ENCODE measurements around the gene EMILIN3.

Gene EMILIN3

DNA sequence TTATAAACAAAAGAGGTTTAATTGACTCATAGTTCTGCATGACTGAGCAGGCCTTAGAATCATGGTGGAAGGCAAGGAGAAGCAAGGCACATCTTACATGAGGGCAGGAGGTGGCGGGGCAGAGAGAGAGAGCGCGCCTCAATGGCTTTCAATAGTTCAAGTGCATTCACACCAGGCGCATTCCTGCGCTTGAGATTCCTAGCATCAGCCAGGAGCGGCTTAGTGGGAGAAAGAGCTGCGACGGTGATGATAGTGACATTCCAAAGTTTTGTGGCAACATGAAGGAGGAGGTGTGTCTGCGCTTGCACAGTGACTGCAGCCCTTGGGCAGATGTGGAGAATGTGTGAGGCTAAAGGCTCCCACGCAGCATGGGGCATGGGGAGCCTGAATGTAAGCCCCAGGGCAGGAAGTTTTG is 25.0 kb upstream of the EMILIN3 start:
- no peak for DNase-seq

DNA sequence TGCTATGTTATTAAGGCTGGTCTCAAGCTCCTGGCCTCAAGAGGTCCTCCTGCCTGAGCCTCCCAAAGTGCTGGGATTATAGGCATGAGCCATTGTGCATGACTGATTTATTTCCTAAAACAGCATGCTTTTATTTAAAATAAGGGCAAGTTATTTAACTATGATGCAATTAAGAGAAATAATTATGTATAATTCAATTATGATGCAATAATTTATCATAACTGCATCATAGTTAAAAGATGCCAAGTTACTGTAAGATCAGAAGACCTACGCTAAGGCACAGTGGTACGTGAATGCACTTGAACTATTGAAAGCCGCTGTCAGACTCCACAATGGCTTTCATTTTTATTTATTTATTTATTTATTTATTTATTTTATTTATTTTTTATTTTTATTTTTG is 24.3 kb upstream of the EMILIN3 start:
- DNase-seq, result no peak

DNA sequence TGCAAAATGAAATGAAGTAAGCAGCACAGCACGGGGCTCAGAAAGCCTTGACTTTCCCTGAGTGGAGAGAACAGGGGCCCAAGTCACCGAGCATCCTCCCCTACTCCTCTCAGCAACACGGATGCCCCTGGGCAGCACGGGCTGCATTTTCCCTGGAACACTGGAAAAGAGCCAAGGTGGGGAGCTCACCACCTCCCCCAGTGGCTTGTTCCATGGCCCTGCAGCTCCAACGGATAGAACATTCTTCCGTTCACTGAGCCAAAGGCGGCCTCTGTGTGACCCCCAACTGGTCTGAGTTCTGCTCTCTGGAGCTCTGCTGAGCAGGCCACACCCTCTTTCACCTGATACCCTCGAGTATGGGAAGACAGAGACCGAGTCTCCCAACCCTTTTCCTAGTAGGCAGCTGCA is 20.8 kb upstream of the EMILIN3 start:
- no peak for DNase-seq

DNA sequence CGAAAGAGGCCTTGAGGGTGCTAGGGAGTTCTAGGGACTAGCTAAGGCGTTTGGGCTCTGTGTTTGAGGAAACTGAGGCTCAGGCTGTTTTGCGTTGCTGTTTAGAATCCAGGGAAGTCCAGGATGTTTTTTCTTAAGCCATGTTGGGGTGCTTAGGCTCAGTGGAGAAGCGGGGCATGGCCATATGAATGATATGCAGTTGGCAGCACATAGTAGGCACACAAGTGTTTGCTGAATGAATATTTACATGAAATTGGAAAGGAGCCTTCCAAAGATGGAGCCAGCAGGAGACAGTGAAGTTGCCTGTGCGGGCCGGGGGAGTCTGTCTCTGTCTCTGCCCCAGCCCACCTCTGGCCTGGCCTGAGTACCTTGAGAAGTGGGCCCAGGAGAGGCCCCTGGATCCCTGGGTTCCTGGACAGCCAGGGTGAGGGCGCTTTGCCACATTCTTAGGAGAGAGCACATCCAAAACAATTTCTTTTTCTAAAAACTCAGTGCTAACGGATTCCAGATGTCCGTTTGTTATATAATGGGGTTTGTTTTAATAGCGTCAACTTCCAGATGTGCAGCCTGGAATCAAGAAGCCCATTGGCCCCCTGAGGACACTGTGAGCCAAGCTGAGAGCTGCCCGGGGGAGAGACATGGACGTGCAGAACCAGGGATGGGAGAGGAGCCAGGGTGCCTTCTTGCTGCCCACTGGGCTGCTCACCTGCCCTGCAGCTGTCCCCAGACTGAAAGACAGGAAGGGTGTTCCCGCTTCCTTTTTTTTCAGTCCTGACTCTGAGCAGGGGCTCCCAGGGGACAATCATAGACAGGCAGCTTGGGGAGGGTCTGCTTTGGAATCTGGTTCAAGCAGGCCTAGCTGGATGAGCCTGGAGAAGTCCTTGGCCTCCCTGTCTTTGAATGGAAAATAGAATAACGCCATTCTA is 20.1 kb upstream of the EMILIN3 start:
- no peak for DNase-seq

DNA sequence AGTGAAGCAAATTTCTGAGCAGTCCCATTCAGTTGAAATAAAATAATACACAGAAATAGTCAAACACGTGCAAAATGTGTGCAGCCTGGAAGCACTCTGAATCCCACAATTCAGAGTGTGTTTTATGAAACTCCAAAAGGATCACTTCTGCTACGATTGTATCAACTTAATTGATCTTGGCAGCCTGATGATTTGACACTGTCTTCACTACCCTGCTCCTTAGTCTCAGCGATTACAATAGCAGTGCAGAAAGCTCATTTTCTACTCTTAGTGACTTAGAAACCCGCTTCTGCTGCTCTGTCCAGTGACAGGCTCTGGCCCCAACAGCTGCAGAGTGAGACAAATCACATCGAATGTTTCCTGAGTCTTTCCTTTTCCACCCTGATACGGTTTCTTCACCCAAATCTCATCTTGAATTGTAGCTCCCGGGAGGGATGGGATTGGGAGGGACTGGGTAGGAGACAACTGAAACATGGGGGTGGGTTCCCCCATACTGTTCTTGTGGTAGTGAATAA is 16.2 kb upstream of the EMILIN3 start:
- no peak for DNase-seq

DNA sequence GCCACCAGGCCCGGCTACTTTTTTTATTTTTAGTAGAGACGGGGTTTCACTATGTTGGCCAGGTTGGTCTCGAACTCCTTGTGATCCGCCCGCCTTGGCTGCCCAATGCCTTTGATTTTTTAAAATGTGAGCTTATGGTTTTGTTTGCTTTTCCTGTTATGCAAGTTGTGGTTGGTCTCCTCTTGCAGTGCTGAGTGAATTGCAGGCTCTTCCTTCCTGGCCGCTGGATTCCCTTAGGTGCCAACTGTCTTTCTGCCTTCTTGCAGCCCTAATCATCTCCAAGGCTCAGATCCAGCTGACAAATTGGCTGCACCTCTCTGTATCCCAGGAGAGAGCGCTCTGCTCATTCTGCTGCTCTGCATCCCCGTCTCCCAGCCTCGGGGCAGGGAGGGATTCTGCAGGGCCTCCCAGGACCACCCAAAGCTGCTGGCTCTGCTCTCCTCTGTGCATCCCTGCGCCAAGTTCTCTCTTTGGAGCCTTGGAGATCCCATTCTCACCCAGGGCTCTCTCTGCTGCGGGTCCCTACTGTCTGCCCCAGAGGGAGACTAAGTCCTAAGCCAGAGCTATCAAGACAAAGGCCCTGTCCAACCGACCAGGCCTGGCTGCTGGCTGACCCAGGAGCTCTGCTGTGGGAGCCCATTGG is 14.1 kb upstream of the EMILIN3 start:
- no peak for DNase-seq

DNA sequence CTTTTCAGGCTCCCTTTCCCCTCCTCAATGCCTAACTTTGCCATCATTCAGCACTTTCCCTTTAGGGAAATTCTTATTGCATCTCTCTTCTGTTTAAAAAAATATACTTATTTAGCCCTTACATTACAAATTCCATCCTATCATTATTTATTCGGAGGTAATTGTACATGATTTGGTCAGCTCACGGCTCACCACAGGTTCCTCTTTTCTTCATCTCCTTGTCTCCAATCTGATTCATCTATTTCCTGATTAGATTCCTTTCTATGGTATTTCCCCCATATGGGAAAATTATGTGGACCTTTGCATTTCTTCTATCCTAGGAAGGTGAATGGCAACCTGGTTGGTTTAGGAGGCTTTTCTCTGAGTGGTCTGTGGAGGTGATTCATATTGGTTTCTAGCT is 12.9 kb upstream of the EMILIN3 start:
- DNase-seq, result no peak

DNA sequence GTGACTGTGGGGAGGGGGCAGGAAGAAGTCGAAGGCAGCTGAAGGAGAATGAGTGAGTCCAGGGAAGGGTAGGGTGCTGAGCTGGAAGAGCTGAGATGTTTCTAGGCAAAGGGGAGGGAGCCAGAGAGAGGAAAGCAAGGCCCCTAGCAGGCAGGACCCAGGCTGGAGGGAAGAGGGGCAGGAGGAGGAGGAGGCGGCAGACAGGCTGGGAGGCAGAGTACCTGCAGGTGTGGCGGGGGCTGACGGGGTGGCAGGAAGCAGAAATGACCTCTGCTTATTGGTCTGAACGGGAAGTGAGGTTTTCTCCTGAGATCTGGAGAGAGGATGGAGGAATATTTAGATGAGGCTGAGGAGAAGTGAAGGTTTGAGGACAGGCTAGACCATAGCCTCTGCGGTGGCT is 10.7 kb upstream of the EMILIN3 start:
- DNase-seq, result no peak

DNA sequence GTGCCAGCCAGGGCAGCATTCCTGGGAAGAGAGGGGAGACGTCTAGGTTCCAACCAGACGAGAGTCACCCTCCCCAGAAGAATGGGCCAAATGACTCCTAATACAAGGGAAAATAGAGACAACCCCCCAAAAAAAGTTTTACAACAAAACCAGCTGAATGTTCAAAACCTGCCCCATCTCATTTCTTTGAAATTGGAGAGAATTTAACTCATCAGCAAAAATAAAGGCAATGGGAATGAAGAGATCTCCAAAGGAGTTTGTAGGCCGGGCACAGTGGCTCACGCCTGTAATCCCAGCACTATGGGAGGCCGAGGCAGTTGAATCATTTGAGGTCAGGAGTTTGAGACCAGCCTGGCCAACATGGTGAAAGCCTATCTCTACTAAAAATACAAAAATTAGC is 9.7 kb upstream of the EMILIN3 start:
- DNase-seq, result no peak

DNA sequence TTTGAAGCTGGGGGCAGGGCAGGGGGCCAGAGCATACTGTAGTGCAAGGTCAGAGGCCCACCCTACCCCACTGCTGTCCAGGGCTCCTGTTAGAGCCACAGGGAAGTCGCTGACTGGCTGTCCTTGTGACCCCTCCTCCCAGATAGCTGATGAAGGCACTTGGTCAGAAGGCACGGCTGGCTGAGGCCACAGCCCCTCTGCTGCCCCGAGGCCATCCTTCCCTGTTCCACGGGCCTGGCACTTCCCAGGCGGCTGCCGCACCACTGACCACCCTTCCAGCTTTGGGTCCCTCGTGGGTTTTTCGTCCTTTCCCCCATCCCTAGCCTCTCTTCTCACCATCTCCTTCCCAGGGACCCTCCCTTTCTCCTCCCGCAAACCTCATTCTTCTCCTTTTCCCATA is 9.2 kb upstream of the EMILIN3 start:
- no peak for DNase-seq

DNA sequence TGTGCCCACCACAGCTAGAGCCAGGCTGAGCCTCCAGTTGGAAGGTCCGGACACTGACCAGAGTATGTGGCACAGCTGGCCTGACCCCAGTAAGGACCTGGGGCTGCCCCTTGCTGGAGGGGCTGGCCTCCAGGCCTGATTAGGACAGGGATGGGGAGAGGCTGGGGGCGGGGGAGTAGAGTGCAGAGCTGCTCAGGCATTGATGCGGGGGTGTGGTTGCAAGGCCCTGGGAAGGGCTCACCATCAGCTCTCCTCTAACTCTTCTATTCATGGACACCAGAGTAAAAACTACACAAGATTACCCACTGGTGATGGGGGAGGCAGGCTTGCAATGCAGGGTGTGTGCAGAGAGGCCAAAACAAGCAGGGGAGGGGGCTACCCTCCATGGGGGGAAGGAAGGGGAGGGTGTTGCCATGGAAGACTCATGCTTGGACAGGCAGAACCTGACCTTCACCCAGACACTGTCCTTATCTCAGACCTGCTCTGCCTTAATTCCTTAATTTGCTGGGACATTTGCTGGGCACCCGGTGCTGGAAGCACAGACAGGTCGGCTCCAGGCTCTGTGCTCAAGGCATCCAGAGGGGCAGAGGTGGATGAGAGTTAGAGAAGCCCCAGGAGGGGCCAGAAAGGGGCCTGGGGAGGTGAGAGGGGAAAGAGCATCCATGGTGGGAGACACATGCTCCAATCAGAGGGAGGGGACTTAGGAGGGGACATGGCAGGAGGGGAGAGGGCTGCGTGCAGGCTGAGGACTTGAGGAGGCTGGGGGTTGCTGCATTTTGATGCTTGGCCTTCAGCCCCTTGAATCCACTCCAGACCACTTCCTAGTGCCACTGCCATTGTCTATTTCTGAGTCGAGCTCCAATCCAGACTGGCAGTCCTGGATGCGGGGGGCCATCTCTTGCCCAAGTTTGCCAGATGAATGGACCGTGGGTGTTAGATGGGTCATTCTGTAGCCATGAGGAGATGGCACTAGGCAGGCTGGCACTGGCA is 7.6 kb upstream of the EMILIN3 start:
- DNase-seq, result no peak

DNA sequence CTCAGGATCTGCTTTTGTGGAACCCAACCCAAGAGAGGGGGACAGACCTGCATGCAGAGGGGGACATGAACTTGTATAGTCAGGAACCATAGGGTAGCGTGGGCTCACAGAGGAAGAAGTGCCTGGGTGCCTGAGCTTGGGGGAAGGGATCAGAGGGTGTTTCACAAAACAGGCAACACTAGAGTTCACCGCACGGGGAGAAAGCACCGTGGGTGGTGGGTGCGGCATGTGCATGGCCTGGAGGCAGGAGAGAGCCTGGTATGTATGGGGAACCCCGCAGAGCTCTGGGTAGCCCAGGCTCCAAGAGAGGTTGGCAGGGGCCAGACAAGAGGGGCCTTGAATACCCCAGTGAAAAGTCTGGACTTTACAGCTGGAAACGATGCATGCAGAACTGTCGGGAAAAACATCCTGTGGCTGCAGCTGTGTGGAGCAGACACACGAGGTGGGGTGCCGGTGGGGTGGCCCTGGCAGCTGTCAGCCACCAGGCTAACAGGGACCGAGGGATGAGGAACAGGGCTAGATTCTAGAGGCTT is 6.7 kb upstream of the EMILIN3 start:
- no peak for DNase-seq

DNA sequence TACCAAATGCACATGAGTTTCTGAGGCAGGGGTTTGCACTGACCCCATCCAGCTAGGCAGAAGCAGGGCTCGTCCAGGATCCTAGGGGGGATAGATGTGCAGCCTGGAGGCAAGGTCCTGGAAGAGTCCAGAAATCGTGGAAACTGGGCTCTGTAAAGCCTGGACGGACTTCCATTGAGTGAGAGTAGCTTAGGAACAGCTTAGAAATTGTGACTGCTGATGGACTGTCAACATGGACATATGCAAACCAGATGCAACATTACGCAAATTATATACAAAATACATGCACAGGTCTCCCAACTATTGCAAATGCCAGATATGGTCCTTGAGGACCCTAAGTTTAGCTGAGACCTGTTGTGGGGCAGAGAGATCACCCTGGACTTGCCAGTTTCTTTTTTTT is 4.8 kb upstream of the EMILIN3 start:
- DNase-seq, result no peak

DNA sequence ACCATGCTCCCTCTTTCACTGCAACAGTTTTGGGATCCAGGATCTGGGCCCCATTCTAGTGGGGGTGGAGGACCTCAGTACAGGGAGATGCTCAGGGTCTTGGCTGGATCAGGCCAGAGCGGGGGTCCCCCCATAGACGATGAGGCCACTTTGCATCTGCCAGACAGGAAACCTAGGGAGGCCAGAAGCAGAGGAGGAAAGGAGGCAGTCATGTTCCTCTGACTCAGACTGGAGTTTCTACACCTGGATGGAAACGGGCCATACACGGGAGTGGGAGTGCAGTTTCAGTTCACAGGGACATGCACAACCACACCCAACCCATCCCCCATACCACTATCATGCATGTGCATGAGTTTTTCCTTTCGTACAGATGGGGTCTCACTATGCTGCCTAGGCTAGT is 3.6 kb upstream of the EMILIN3 start:
- no peak for DNase-seq

DNA sequence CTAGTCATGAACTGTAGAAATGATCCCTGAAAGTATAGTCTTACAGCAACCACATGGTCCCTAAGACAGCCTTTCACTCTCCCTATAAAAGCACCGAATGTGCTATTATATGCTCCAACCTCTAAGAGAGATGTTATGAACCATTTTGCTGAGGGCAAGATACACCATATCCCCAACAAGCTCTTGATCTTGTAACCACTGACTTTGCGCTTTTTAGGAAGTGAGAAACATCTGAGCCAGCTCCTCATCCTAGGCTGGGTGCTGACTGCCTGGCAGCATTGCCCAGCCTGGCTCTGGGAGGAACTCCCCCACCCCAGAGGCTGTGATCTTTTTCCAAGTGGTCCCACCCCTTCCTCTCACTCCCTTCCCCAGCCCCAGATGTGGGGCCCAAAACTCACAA is 3.1 kb upstream of the EMILIN3 start:
- DNase-seq, result no peak

DNA sequence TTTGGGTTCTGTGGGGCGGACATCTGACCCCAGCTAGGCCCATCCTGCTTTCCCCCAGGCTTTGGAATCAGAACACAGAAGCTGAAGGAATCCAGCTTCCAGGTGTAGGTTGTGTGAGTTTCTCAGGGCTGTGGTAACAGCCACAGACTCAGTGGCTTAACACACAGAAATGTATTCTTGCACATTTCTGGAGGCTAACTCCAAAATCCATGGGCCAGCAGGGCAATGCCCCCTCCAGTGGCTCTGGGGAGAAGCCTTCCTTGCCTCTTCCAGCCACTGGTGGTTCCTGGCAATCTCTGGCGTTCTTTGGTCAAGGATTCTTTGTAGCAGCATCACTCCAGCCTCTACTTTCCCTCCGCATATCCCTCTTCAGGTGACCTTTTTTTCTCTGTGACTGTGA is 1.3 kb upstream of the EMILIN3 start:
- DNase-seq, result no peak

DNA sequence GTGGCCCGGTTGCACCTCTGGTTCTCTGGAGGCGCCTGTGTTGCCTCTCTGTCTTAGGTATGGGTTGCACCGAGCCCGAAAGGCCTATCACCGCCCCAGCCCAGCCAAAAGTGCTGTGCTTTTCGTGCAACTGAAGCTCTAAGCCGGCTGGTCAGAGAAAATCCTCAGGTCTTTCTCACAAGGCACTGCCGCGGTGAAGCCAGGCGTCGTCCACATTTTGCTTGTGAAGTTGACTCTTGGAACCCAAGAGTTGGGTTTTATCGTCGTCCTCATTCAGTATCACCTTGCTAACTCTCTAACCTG is 726 bp upstream of the EMILIN3 start:
- no peak for DNase-seq

DNA sequence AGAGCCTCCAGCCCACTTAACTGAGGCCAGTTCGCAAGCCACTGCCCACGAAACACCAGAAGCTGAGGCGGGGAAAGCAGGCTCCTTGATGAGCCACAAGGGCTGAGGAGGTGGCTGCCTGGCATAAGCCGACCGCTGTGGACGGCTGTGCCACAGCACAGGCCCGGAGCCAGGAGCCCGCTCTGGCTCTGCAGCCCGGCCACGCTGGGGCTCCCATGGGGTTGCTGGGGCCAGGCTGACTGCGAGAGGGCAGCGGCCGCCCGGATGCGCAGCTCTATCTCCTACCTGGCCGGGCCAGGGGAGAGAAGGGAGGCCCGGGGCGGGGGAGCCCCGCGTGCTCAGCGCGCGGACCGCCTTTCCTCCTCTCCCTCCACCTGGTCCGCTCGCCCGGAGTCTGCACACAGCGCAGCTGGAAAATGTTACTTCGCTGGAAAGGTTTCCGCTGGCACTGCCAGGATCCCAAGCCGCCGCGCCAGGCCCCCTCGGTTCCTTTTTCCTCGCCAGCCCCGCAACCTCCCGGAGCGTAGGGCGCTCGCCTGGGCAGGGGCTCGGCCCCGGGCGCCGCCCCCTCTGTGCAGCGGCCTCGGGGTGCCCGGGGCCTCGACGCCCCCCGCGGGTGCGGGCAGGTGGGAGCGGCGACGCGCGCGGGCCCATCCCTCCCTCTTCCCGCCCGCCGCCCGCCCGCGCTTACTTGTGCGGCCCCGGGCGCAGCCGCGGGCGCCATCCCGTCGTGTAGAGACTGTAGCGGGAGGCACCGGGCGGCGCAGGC is 657 bp downstream of the EMILIN3 start:
- no peak for DNase-seq

DNA sequence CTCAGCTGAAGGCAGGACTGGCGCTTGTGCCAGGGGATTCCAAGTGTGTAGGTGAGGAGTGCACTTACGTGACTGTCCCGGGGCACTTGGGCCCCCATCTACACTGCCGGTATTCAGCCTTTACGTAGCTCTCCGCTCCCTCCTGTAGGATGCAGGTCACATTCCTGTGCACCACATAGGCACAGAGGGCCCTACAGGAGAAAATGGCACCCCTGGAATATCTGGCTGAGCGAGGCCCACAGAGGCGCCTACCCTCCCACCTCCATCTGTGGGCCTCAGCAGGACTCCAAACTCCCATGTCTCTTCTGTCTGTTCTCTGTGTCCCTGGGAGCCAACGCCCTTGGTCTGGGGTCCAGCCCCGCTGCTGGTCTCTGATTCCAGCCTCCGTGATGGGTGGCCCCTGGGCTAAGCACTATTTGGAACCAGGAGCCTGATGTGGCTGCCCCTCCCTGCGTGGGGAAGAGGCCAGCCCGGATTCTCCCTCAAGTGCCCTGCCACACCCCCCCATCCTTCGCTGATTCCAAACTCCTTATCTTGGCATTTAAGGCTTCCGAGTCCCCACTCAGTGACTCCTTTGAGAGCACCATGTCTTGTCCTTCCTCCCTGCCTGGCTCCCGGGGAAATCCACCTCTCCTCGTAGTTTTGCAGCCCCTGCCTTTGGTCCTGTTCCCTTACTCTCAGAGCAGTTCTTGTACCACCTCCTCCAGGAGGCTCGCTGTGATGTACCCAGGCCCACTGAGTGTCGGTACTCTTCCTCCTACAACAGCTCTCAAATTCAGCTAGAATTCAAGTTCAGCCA is 1.5 kb downstream of the EMILIN3 start:
- no peak for DNase-seq

DNA sequence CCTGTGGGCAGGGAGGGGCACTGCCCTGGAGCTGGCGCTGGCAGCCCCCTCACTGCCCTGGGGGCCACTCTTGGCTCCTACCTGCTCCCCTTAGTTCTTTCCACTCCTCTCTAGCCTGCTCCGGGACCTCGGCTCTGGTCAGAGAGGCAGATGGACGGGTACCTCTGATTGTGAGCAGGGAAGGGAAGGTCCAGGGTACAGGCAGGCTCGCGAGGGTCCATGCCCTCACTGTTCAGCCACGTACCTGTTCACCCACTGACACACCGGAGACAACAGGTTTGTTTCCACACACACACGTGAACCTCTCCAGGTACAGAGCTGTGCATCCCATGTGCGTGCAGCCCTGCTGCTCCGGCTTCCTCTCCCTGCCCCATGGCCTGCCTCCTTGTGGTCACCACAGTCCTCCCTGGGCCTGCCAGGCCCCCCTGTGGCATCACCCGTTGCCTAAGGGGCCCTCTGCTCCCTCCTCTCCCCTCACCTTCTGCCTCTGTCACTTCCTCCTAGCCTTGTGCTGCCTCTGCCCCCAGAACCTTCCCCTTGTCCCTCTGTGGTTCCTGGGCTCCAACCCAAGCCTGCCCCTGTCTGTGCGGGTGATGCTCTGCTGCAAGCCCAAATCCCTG is 2.3 kb downstream of the EMILIN3 start:
- no peak for DNase-seq

DNA sequence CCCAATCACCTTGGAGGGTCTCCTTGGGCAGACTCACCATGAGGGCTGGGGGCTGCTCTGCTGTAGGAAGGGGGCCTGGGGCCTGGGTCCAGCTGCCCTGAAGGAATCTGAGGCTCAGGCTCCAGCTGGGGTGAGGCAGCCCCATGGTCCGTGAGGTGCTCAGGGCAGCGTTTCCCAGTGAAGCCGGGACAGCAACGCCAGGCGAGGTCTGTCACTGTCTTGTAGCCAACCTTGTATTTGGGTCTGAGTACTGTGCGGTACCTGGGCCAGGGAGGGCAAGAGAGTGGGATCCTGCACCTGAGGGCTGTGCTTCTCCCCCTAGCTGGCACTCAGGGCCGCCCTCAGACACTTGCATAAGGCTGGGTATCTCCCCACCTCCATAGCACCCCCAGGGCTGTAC is 3.0 kb downstream of the EMILIN3 start:
- DNase-seq, result no peak

Data from stimulated activated CD4-positive, alpha-beta T cell treated with anti-CD3 and anti-CD28 coated beads, Interleukin-12 subunit alpha, Interleukin-12 subunit beta, amount 100 ng/mL, for 4 hours (primary cell).